GM23248 (cell line): Measurements from ENCODE around the gene TRMT44. TPM values are rescaled to one million over a fixed set of nuclear protein-coding genes. Genes with fewer than 3 reads are reported as not detected.

Experiments
- DNase-seq: peaks from one replicate; pipeline ENCODE4 v3.0.0-alpha.2; 2015
- H2AFZ ChIP-seq: fragments of 200-600 bp; sonication (generic); 2 replicates; pipeline ENCODE4 v1.6.1; 2016; ENCODE audit warnings: antibody characterized with exemption
- H3F3A ChIP-seq: fragments of 200-600 bp; sonication (generic); 2 replicates; pipeline ENCODE4 v1.6.1; 2016; ENCODE audit warnings: mild to moderate bottlenecking, antibody characterized with exemption, mixed run types; ENCODE audit not compliant: insufficient read depth
- H3K27ac ChIP-seq: fragments of 200-600 bp; sonication (generic); 2 replicates; pipeline ENCODE4 v1.5.1; 2016; ENCODE audit warnings: mild to moderate bottlenecking
- H3K27me3 ChIP-seq: fragments of 200-600 bp; sonication (generic); replicated peaks from 2 replicates; pipeline ENCODE4 v1.6.1; 2016; ENCODE audit warnings: mild to moderate bottlenecking; ENCODE audit not compliant: insufficient read depth
- H3K36me3 ChIP-seq: fragments of 200-600 bp; sonication (generic); 2 replicates; pipeline ENCODE4 v1.6.1; 2016; ENCODE audit warnings: low read depth, mild to moderate bottlenecking
- H3K4me1 ChIP-seq: fragments of 200-600 bp; sonication (generic); 2 replicates; pipeline ENCODE4 v1.6.1; 2016; ENCODE audit warnings: mild to moderate bottlenecking; ENCODE audit not compliant: insufficient read depth
- H3K4me2 ChIP-seq: fragments of 200-600 bp; sonication (generic); one replicate; pipeline ENCODE4 v1.6.1; 2016; ENCODE audit warnings: mild to moderate bottlenecking; ENCODE audit not compliant: unreplicated experiment
- H3K4me3 ChIP-seq: fragments of 200-600 bp; sonication (generic); 2 replicates; pipeline ENCODE4 v1.5.1; 2016; ENCODE audit warnings: mild to moderate bottlenecking
- H3K79me2 ChIP-seq: fragments of 200-600 bp; sonication (generic); 2 replicates; pipeline ENCODE4 v1.6.1; 2016; ENCODE audit warnings: mild to moderate bottlenecking; ENCODE audit not compliant: insufficient read depth
- H3K9ac ChIP-seq: fragments of 200-600 bp; sonication (generic); 2 replicates; pipeline ENCODE4 v1.6.1; 2016; ENCODE audit warnings: mild to moderate bottlenecking
- H3K9me2 ChIP-seq: fragments of 200-600 bp; sonication (generic); 2 replicates; pipeline ENCODE4 v1.6.1; 2016; ENCODE audit warnings: mixed run types, mild to moderate bottlenecking, moderate library complexity; ENCODE audit not compliant: insufficient read depth
- H3K9me3 ChIP-seq: fragments of 200-600 bp; sonication (generic); one replicate; pipeline ENCODE4 v1.6.1; 2017; ENCODE audit warnings: low read depth
- H4K20me1 ChIP-seq: fragments of 200-600 bp; sonication (generic); 2 replicates; pipeline ENCODE4 v1.6.0; 2016; ENCODE audit not compliant: insufficient read depth
- EZH2 ChIP-seq: fragments of 200-600 bp; sonication (generic); IDR thresholded peaks from 2 replicates; pipeline ENCODE4 v1.6.1; 2018; ENCODE audit warnings: antibody characterized with exemption, mild to moderate bottlenecking; ENCODE audit not compliant: insufficient read depth, poor library complexity, severe bottlenecking
- EZH2phosphoT487 ChIP-seq: fragments of 200-600 bp; sonication (generic); IDR thresholded peaks from 2 replicates; pipeline ENCODE4 v1.6.1; 2018; ENCODE audit warnings: antibody characterized with exemption, moderate library complexity, mild to moderate bottlenecking, low read depth; ENCODE audit not compliant: insufficient read depth
- WGBS, 2 experiments: methylation state at CpG; one replicate each; pipeline ENCODE4 v1.1.6; 2015 to 2017; ENCODE audit warnings: low lambda C conversion rate in 2 of 2, low coverage in 1 of 2; ENCODE audit errors: missing lambda C conversion rate in 2 of 2; 5-methylcytosine and 5-hydroxymethylcytosine counted together
- in situ Hi-C: fragments of 300-500 bp; cut with MboI; formaldehyde crosslinking; loops from 2 replicates; pipeline ENCODE4 v1.15.0; 2020
- polyA plus RNA-seq: library from polyadenylated mRNA; unstranded; fragments of >200 nt; fragmentation: Nextera tagmentation; extraction: Ambion mirVana; gene quantifications from 2 replicates; pipeline ENCODE4 v1.2.1, GENCODE V29; 2016
- total RNA-seq: library from RNA; depleted of rRNA; stranded (reverse); fragments of >200 nt; shearing (Covaris generic); gene quantifications from 2 replicates; pipeline ENCODE4 v1.2.3, GENCODE V29; 2014

Gene TRMT44
- total and polyA plus RNA-seq, 2 experiments from 2014 or later: 4.1 to 12.0 TPM

- in situ Hi-C loops: no loop called here
These were observed 68.2 kb downstream of the TRMT44 start for GRCh38 chr4:8508740-8509139.

GRCh38 chr4:8509311-8509950, 68.9 kb downstream of the TRMT44 start:
- TF ChIP-seq EZH2phosphoT487: no peak
- no peak for TF ChIP-seq EZH2
- Histone ChIP-seq H3F3A (peaks cover 9% of the 10 kb centered on the region; the same call in 1 of the 2 replicates), H2AFZ (no peak overlapping the region), H3K4me2 (no peak overlapping the region), H4K20me1 (no peaks in the 10 kb centered on the region), H3K9me2 (no peaks in the 10 kb centered on the region), H3K9ac (no peak overlapping the region), H3K9me3 (no peaks in the 10 kb centered on the region), H3K4me3 (no peak overlapping the region), H3K4me1 (peaks cover 18% of the 10 kb centered on the region), H3K27ac (no peak overlapping the region), H3K36me3 (no peaks in the 10 kb centered on the region), H3K79me2 (no peaks in the 10 kb centered on the region), H3K27me3 (no peaks in the 10 kb centered on the region)
- DNase-seq: no peak
- in situ Hi-C loops: no loop called here
- 83 to 89% methylated on average over 24 of the region's 24 CpGs for WGBS, 2 experiments

More at GRCh38 chr4:8508740-8509139, 68.2 kb downstream of the TRMT44 start:
- Histone ChIP-seq H3K9me2 (no peaks in the 10 kb centered on the region), H3K9ac (no peak overlapping the region), H3K79me2 (no peaks in the 10 kb centered on the region), H3K4me3 (no peak overlapping the region), H3K36me3 (no peaks in the 10 kb centered on the region), H3K4me2 (no peak overlapping the region), H3K27ac (no peak overlapping the region), H3F3A (peaks cover 9% of the 10 kb centered on the region; the same call in 1 of the 2 replicates), H3K4me1 (peaks cover 18% of the 10 kb centered on the region), H3K9me3 (no peaks in the 10 kb centered on the region), H2AFZ (no peak overlapping the region), H4K20me1 (no peaks in the 10 kb centered on the region), H3K27me3 (no peaks in the 10 kb centered on the region)
- TF ChIP-seq EZH2: no peak
- TF ChIP-seq EZH2phosphoT487: no peak
- DNase-seq: no peak
- WGBS, 2 experiments: 77 to 80% methylated on average over 9 of the region's 9 CpGs

GRCh38 chr4:8510191-8510590, 69.6 kb downstream of the TRMT44 start:
- H3K27ac ChIP-seq: no peak overlapping the region
- H3K36me3 ChIP-seq: no peaks in the 10 kb centered on the region
- H3K9me3 ChIP-seq: no peaks in the 10 kb centered on the region
- no peak overlapping the region for H2AFZ ChIP-seq
- no peaks in the 10 kb centered on the region for H4K20me1 ChIP-seq
- no peak overlapping the region for H3K4me3 ChIP-seq
- no peaks in the 10 kb centered on the region for H3K27me3 ChIP-seq
- H3K79me2 ChIP-seq: no peaks in the 10 kb centered on the region
- in situ Hi-C loops: no loop called here
- H3F3A ChIP-seq: peaks cover 9% of the 10 kb centered on the region; the same call in 1 of the 2 replicates
- no peak overlapping the region for H3K4me2 ChIP-seq
- H3K9me2 ChIP-seq: no peaks in the 10 kb centered on the region
- no peak for DNase-seq
- peaks cover 22% of the 10 kb centered on the region for H3K4me1 ChIP-seq
- H3K9ac ChIP-seq: no peak overlapping the region
- TF ChIP-seq EZH2 (no peak), EZH2phosphoT487 (no peak)
- 82 to 87% methylated on average over 7 to 12 of the region's 12 CpGs for WGBS, 2 experiments

GRCh38 chr4:8510611-8511285, 70.2 kb downstream of the TRMT44 start:
- no peak overlapping the region for H3K4me3 ChIP-seq
- no peak overlapping the region for H3K27ac ChIP-seq
- H3K4me1 ChIP-seq: peaks cover 28% of the 10 kb centered on the region
- no peak overlapping the region for H3K4me2 ChIP-seq
- no peak for DNase-seq
- no peaks in the 10 kb centered on the region for H3K27me3 ChIP-seq
- no peaks in the 10 kb centered on the region for H3K79me2 ChIP-seq
- H3K36me3 ChIP-seq: no peaks in the 10 kb centered on the region
- 79 to 81% methylated on average over 14 to 15 of the region's 15 CpGs for WGBS, 2 experiments
- in situ Hi-C loops: no loop called here
- H3K9me2 ChIP-seq: no peaks in the 10 kb centered on the region
- TF ChIP-seq EZH2 (no peak), EZH2phosphoT487 (no peak)
- no peaks in the 10 kb centered on the region for H3K9me3 ChIP-seq
- no peak overlapping the region for H3K9ac ChIP-seq
- H3F3A ChIP-seq: peaks cover 9% of the 10 kb centered on the region; the same call in 1 of the 2 replicates
- no peaks in the 10 kb centered on the region for H4K20me1 ChIP-seq
- no peak overlapping the region for H2AFZ ChIP-seq
